NCI-H2029 (cell line): ENCODE data around the gene LETM1.

Source experiments
- DNase-seq: peaks from one replicate; lab custom pipeline; 2025; lab: John Stamatoyannopoulos, UW

The LETM1 gene

DNA sequence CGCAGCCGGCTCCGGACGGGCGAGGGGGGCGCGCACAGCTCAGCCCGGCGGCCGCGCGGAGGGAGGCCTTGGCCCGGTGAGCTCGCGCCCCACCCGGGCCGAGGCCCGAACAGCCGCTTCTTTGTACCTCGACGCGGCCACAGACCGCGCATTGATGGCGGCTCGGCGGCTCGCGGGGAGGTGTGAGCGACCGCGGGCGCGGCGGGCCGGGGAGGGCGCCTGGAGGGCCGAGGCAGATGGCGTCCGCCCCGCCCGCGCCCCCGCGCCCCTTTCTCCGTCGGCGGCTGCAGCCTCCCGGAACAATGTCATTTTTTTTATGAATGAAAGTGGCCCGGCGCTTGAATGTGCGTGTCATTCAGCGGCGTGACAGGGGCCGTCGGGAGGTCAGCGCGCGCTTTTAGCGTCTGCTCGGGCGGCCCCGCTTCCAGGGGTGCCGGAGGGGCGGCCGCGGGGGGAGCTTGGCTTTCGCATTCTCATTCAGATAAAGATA lies 61.1 kb downstream of the LETM1 start:
- no peak for DNase-seq

DNA sequence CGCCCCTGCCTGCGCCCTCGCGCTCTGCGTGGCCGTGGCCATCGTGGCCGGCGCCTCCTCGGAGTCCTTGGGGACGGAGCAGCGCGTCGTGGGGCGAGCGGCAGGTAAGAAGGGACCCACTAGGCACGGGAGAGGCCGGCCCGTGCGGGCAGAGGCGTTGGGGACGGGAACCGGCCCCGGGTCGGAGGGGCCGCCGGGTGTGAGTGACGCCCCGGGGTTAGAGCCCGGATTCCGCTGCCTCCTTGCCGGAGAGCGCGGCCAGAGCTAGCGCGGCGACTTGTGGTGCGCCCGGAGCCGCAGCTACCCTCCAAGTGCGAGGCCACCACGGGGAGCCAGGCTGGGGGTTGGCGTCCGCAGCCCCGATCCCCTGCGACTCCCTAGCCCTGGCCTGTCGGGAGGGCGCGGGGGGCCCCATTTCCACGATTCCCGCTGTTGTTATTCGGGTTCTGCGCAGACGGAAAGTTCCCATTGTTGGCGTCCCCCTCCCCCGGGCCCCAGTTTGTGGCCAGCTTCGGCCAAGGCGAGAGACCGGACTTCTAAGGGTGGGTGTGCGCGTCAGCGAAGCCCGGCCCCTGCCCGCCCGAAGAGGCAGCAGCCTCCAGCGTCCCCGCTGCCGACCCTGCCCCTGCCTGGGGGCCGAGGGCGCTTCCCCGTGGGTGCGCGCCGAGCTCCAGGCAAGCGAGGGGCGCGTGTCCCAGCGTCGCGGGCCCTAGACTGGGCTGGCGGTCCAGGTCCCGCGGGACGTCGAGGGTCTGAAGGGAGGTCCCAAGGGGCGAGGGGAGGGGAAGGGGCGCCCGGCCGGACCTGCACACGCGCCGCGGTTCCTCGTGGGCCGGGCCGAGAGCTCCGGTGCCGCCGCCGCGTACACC lies 61.8 kb downstream of the LETM1 start:
- no peak for DNase-seq

DNA sequence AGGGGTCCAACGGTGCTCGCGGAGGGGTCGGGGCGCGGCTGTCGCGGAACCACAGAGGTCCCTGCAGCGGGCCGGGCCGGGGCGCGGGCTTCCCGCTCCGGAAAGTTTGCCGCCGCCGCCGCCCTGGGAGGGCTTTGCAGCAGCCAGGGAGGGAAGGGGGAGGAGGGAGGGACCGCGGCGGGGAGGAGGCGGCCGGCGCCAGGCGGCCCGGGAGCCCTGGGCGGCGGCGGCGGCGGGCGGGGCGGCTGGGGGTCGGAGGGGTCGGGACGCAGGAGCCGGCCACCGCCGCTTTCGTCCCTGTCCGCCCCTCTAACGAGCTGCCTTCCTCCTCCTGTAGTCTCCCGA lies 62.5 kb downstream of the LETM1 start:
- no peak for DNase-seq

DNA sequence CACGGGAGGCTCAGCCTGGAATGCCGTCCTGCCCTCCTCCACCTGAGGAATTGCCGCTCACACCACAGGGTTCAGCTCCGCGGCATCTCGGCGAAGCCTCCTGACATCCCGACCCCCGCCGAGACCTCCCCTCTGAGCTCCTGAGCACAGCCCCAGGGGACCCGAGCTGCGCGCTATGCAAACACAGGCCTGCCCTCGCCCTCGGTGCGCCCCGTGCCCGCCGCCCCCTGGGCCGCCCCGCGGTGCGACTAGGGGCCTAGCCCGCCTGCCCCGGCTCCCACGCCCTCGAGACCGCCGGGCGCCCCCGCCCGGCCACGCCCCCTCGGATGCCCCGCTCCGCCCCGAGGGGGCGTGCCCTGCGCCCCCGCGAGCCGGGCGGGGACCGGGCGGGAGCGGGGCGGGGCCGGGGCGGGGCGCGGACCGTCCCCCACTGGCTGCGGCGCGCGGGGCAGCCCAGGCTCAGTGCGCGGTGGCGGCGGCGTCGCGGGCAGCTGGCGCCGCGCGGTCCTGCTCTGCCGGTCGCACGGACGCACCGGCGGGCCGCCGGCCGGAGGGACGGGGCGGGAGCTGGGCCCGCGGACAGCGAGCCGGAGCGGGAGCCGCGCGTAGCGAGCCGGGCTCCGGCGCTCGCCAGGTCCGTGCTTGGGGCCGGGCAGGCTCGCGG lies 63.0 kb downstream of the LETM1 start, which contains the start of gene FGFR3:
FGFR3 (plus strand) TSS at position 462 of the 664 bp plus-strand sequence. CDS start 642 bp downstream, outside the sequence.
- DNase-seq = no peak

DNA sequence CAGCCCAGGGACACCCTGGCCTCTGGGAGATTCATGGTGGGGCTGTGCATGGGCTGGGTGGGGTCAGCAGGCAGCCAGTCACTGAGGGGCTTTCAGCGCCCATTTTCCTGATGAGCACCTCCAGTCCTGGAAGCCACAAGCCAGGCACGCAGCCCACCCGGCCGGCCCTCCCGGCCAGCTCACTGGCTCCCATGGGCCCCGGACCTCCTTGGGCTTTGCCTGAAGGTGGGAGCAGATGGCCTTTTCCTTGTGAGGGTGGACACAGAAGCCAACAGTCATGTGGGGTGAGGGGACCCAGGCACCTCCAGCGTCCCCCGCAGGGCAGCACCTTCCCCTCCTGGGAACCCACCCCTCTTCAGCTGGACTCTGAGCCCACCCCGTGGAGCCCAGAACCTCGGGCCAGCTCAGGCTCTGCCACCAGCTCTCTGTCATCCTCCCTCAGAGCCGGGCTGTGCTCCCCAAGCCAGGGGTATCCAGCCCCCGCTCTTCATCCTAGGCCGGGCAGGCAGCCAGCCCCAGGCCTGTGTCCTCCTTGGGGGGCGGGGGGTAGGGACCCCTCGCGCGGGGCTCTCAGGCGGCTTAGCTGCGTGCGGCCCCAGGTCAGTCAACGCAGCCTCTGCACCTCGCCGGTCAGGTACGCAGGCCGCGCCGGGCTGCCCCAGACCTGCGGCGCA lies 63.7 kb downstream of the LETM1 start:
- no peak for DNase-seq

DNA sequence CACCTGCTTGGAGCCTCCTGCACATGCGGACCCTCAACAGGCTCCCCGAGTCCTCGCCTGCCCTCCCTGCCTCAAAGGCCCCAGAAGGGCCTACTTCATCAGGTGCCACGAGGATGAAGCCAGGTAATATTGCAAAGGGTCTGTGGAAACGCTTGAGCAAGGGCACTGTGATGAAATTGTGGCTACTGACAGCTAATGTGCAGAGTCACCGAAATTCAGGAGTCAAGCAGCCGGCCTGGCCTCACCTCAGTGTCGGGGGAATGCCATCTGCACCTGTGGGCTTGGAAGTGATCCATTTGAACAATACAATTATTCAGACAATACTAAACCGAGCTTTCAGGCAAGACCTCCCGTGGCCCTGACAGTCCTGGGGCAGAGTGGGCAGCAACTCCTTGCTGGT lies 66.0 kb downstream of the LETM1 start:
- DNase-seq = no peak

DNA sequence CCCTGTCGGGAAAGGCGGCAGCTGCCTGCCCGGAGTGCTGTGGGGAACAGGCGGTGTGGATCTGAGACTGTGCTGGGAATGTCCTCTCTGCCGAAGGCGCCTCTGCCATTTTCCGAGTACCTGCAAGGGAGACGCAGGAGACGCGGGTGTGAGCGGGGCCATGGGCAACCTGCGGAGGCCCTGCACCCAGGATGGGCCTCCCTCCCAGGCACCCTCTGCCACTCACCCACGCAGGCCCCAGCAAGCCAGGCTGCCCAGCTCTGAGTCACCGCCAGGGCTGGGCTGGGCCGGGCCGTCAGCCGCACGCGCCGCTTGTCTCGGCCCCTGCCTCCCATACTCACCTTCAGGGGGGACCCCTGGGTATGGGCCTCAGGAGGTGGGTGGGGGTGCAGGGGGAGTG lies 66.4 kb downstream of the LETM1 start:
- no peak for DNase-seq

DNA sequence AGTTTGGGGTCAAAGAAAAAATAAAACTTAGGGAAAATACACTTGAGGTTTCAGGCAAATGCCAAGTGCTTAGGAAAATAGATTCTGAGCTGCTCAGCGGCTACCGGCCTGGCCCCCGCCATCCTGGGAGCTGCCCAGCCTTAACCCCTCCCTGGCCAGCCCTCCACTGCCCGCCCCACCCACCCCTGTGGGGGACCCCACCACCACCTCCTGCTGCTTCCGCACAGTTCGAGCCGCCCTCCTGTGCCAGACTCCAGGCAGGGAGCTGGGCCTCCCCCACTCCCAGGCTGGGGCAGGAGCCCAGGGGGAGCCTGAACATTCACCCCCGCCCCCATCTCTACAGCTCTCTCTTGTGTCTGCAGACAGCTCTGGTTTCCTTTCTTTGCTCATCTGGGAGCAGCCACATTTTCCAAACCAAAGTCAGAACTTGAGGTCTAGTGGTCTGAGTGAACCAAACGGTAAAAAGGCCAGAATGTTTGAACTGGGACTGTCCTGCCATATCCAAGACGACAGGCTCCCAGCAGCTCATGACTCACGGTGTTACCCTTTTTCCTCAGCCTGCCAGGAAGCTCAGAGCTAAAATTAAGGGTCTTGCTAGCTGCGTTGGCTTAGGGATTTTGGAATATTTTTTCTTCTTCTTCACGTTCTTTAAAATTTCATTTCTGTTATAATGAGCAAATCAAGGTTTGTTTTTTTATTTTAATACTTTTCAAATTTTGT lies 67.5 kb downstream of the LETM1 start:
- no peak for DNase-seq

DNA sequence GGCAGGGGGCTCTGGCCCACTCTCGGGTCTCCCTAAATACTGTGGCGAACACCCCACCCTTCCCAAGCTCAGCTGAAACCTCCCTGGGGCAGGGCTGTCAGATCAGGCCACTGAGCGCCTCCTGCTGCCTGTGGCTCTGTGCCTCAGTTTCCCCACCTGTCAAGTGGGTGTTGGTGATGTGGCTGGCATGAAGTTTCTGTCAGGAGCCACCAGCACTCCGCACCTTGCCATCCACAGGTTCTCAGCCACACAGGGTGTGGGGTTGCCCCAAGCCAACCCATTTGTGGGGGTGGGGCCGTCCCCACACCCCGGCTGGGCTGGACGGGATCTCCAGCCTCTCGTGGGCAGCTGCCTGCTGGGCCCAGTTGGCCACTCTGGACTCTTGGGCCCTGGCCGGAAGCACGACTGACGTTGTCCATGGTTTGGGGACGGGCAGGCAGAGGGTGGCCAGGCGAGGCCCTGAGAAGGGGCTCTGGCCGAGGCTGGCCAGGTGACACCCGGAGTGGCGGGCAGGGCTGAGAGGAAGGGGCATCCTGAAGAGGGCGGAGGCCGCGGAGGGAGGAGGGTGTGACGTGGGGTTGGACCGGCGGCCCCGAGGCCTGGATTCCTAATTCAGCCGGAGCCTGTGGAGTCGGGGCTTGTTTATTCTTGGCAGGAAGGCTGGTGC lies 68.4 kb downstream of the LETM1 start:
- DNase-seq = no peak

DNA sequence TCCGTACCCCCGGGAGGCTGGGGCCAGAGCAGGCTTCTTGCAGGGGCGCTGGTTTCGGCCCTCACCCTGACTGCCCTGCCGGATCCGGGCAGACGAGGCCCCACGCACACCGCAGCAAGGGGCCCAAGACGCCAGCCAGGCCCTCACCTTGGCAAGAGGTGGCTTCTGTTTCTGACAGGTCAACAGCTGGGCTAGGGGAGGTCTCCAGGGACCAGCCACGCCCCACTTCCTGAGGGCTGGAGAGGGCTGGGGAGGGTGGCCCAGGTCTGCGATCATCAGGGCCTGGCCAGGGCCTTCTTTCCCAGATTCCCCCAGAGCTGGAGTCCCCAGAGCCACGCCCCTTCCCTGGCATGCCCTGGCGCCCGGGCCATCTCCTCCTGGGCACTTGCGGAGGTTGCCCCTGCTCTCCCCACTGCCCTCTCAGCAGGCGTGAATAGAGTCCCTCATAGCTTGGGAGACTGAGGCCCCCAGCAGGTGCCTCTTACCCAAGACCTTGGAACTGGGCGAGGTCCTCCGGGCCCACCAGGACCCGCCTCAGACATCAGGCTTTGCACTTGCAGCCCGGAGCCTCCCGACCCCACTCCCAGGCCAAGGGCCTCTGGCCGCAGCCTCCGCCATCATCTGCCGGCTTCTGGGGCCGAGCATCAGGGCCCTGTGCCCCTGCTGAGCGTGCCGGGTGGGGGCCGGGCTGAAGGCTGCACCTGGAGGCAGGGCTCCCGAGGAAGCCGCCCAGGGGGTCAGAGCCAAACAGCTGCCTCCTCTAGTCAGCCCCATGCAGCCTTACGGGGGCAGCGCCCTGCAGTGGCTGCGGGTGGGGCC lies 69.2 kb downstream of the LETM1 start:
- DNase-seq = no peak

DNA sequence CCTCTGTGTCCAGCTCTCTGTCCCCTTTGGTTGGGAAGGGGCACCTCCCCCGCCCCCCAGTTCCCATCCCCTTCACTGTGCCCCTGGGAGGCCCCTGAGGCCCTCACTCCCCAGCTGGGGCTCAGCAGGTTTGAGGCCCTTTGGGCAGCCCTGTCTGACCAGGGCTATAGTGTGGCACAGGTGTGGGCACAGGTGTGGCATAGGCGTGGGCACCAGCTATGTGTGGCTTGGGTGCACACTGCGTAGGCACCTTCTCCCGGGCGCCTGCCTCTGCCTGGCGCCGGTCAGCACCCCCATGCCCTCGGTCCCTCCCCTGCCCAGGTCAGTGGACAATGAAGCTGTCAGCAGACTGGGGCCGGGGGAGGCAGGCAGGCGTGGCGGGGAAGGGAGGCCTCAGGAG lies 70.4 kb downstream of the LETM1 start:
- DNase-seq = no peak

DNA sequence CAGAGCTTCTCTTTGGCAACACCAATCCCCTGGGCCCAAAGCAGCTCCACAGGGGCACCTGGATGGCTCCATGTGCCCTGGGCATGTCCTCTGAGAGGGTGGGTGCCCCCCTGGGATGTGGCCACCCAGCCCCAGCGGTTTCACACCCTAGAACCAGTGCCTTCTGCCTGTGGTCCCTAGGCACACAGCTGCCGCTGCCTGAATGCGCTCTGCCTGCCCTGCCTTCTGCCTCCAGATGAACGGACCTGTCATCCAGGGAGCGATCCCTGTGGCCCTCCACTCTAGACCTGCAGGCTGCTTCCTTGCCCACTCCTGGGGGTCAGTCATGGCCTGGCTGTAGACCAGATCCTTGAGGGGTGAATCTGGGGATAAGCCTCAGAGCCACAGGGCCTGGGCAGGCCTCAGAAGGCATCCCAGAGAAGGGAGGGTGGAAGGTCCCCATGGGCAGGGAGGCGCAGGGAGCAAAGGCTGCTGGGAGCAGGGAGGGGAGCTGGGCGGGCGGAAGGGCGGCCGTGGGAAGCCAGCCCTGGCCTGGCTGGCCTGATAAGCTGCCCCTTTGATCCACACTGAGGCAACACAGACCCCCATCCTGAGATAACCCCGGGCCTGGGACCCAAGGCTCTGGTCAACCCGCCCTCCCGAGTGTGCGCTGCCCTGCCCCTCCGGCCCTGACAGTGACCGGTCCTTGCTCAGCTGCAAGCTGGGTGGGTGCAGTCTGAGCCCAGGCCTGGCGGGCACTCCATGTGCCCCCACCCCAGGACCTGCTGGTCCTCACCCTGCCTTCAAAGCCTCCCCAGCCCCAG lies 71.0 kb downstream of the LETM1 start:
- DNase-seq = no peak

DNA sequence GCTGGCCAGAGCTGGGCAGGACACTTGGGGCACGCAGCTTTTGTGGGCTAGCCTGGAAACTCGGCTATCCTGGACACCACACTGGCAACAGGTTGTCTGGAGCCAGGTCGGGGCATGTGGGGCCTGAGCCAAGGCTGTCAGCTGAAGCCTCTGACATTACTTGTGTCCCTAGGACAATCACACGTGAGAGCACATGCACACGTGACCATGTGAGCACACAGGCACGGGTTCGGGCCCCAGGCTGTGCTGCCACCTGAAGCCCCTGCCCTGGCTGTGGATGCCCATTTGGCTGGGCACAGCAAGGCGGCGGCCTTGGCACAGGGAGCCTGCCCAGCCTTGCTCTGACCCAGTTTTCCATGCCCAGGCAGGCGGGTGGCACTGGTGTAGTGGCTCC lies 71.6 kb downstream of the LETM1 start:
- no peak for DNase-seq

DNA sequence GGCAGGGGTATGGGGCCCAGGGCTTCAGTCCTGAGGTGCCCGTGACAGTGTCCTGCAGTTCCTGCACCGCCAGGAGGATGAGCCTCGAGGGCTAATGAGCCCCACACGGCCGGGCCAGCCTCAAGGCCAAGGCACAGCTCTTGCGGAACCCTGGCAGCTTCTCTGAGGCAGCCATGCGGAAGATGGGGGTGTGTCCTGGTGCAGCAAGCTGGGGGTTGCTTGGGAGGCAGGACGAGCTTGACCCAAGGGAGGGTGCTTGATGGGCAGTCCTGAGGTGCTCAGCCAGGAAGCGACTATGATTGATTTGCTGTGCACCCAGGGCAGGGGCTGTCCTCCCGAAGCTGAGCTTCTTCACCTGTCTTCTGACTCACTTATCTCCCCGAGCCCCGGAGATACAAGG lies 72.0 kb downstream of the LETM1 start:
- DNase-seq = no peak

DNA sequence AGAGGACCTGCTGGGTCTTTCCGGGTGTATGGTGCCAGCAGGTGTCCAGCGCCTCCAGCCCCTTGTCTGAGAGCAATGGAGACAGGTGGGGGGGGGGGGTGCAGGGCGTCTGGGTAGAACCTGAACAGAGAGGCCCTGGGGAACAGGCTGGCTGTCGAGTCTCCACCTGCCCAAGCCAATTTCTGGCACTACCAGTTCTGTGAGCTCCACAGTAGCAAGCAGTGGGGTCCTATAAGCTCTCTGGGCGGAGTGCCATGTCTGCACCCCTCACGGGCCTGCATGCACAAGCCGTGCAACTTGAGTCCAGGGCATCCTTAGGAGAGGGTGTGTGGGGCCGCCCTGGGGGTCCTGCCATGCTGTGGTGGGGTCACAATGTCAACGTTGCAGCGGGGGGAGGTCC lies 72.9 kb downstream of the LETM1 start:
- DNase-seq = no peak

DNA sequence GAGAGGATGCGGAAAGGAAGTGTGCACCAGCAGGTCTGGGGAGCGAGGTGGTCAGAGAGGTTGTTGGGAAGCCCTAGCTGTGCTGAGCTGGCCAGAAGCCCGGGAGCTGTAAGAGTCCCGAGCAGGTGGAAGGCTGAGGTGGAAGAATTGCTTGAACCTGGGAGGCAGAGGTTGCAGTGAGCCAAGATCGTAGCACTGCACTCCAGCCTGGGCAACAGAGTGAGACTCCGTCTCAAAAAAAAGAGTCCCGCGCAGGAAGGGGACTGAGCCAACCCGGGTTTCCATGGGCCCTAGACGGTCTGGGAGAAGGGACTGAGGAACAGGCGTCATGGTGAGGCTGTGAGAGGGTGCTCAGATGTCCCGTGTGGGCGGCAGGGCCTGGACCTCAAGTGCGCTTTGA lies 75.5 kb downstream of the LETM1 start:
- DNase-seq = no peak

DNA sequence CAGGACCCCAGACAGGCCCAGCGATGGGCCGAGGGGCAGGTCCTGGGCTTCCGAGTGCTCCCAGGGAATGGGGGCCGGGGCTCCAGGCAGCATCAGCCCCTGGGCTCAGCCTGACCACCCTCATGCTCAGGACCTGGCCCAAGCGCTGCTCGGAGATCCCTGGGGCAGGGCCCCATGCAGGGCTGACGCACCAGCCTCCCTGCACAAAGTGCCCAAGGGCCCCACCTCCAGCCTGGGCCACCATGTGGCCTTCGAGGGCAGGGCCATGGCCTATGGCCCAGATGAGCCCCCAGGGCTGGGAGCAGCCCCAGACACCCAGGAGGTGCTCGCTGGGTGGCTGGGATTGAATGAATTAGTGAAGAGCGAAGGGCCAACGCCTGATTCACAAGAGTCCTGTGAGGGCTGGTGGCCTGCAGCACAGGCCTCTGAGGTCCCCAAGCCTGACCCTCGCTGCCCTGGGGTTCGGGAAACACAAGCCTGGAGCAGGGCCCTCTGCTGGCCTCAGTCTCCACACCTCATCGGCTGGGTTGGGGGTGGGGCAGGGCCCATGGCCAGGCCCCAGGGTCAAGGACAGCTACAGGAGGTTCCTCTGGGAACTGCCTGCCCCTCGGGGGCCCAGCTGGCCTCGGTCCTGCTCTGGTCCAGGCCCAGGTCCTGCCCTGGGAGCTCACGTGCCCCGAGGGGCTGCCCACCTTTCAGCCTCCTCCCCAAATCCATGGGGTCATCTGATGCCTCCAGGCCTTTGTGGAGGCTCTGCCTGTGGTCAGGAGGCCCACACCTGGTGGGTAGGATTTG lies 76.2 kb downstream of the LETM1 start:
- no peak for DNase-seq

DNA sequence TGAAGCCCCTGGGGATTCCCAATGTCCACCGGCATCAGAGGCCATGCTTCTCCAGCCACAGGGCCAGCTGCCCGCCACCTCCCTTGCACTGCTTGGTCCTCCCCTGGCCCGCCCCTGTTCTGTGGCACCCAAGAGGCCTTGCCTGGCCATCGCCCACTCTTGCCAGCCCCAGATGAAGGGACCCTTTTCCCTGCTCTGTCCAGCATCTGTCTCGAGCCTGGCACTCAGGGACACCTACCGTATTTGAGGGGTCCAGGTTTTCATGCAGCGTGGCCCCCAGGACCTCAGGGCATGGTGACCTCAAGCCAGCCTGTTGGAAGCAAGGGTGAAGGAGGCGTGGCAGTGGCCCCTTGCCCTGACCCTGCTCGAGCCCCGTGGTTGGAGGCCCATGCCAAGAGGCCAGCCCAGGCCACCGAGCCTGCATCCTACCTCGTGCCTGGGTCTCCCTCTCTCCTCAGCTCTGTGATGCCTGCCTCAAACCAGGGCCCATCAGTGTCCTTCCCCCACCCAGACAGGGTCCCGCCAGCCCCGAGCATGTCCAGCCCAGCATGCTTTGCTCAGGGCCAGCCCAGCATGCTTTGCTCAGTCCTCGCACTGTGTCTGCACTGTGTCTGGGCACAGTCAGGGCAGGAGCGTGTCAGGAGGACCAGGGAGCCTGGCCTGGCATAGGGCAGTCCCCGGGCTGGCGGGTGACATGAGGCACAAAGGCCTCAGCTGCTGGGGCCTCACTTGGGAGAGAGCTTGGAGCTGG lies 77.1 kb downstream of the LETM1 start:
- DNase-seq = no peak
